CD4-positive, alpha-beta T cell treated with Interferon alpha-2 for 1 hour (primary cell): ENCODE measurements around the gene MYOZ2.

Experiments
- DNase-seq, 2 donors: peaks; one replicate each; pipeline ENCODE4 v3.0.0-alpha.2; 2020 to 2022

The MYOZ2 gene

GRCh38 chr4:119205690-119206089, 70.1 kb downstream of the MYOZ2 start:
- DNase-seq, result no peak

- DNase-seq, result no peak
Observed at GRCh38 chr4:119206178-119206577, 70.5 kb downstream of the MYOZ2 start.

GRCh38 chr4:119207051-119207450, 71.4 kb downstream of the MYOZ2 start:
- DNase-seq, result no peak

GRCh38 chr4:119209077-119209476, 73.4 kb downstream of the MYOZ2 start:
- peak in 1 of 2 donors; percentile 17 for DNase-seq

GRCh38 chr4:119209586-119209985, 74.0 kb downstream of the MYOZ2 start:
- DNase-seq, result no peak

- DNase-seq, result no peak
Observed at GRCh38 chr4:119210775-119211174, 75.1 kb downstream of the MYOZ2 start.

GRCh38 chr4:119211867-119212233, 76.2 kb downstream of the MYOZ2 start:
- no peak for DNase-seq

GRCh38 chr4:119212234-119212963, 76.8 kb downstream of the MYOZ2 start, which contains the start of gene USP53:
Gene USP53 (plus strand): TSS chr4:119212713. CDS start chr4:119239760, 27,047 bp downstream.
- peak; percentile 98 to 99 for DNase-seq

- peak; percentile 58 to 61 for DNase-seq
Observed at GRCh38 chr4:119212964-119213606, 77.5 kb downstream of the MYOZ2 start.

GRCh38 chr4:119218093-119218492, 82.5 kb downstream of the MYOZ2 start:
- DNase-seq, result no peak

GRCh38 chr4:119221412-119221811, 85.8 kb downstream of the MYOZ2 start:
- DNase-seq, result no peak

- no peak for DNase-seq
Observed at GRCh38 chr4:119227690-119228089, 92.1 kb downstream of the MYOZ2 start.

GRCh38 chr4:119228406-119228805, 92.8 kb downstream of the MYOZ2 start:
- no peak for DNase-seq

GRCh38 chr4:119229908-119230687, 94.5 kb downstream of the MYOZ2 start:
- no peak for DNase-seq

- DNase-seq, result no peak
Observed at GRCh38 chr4:119231491-119231890, 95.9 kb downstream of the MYOZ2 start.

GRCh38 chr4:119232286-119232685, 96.7 kb downstream of the MYOZ2 start:
- no peak for DNase-seq

GRCh38 chr4:119233191-119233590, 97.6 kb downstream of the MYOZ2 start:
- no peak for DNase-seq

GRCh38 chr4:119233750-119234149, 98.1 kb downstream of the MYOZ2 start:
- DNase-seq, result no peak

GRCh38 chr4:119237201-119237600, 101.6 kb downstream of the MYOZ2 start:
- DNase-seq, result no peak
